ENCODE results near the gene TMEM163.

TMEM163 gene

GRCh38 chr2:134586326-134586965 lies 132.4 kb downstream of the TMEM163 start (continued):
- TF ChIP-seq TSHZ1 (tag by site-specific recombination; IDR thresholded peaks at IDR 0.05; ENCODE audit: borderline replicate concordance) (no peak), KLF8 (tag by site-specific recombination; IDR thresholded peaks at IDR 0.05) (no peak), ZNF169 (tag by site-specific recombination; IDR thresholded peaks at IDR 0.05) (no peak), SCRT2 (tag by site-specific recombination; IDR thresholded peaks at IDR 0.05) (no peak), ZNF768 (tag by site-specific recombination; IDR thresholded peaks at IDR 0.05) (no peak), KLF7 (tag by site-specific recombination; IDR thresholded peaks at IDR 0.05; ENCODE audit: borderline replicate concordance) (no peak), ZNF449 (tag by site-specific recombination; IDR thresholded peaks at IDR 0.05) (no peak), ZSCAN30 (tag by site-specific recombination; IDR thresholded peaks at IDR 0.05) (no peak)
- TF ChIP-seq, protein P1, sequence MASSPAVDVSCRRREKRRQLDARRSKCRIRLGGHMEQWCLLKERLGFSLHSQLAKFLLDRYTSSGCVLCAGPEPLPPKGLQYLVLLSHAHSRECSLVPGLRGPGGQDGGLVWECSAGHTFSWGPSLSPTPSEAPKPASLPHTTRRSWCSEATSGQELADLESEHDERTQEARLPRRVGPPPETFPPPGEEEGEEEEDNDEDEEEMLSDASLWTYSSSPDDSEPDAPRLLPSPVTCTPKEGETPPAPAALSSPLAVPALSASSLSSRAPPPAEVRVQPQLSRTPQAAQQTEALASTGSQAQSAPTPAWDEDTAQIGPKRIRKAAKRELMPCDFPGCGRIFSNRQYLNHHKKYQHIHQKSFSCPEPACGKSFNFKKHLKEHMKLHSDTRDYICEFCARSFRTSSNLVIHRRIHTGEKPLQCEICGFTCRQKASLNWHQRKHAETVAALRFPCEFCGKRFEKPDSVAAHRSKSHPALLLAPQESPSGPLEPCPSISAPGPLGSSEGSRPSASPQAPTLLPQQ (tag by site-specific recombination; IDR thresholded peaks at IDR 0.05), result no peak

DNA sequence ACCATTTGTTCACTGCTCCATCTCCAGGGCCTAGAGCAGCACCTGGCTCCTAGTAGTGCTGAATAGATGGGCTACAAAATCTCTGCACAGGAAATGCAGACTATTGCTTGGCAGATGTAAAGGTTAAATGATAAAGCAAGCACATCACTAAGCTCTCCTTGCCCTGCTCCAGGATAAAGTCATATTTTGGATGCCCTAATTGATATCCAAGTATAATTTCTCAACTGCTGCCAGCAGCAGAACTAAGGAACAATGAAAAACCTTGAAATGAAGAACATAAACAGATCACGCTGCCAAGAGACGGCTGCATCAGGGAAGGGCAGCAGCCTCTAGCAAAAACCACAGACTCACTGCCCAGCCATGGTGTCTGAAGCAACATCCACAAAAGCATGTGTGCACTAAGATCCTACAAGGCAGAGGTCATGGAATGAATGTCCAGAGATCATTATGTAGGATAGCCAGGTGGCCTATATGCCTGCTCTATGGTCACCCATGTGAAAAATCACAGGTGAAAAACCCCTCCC lies 134.7 kb downstream of the TMEM163 start:
- Histone ChIP-seq H3K4me3 (ENCODE audit: low read depth, low read length) (no peak overlapping the region), H3K36me3 (ENCODE audit: control insufficient read depth in 2 of 2, insufficient read depth in 1 of 2, low read length in 2 of 2) (no peaks in the 10 kb centered on the region), H3K4me1 (ENCODE audit: control insufficient read depth, insufficient read depth, low read length) (no peaks in the 10 kb centered on the region), H3K9me3 (ENCODE audit: control insufficient read depth, insufficient read depth, low read depth, low read length) (no peaks in the 10 kb centered on the region), H3K27ac (ENCODE audit: extremely low read depth, low read depth, low read length) (no peak overlapping the region)
- no peak for TF ChIP-seq ZNF776 (tag by site-specific recombination; IDR thresholded peaks at IDR 0.05; ENCODE audit: borderline replicate concordance)
- TF ChIP-seq ZBTB7A (tag by site-specific recombination; IDR thresholded peaks at IDR 0.05; ENCODE audit: low read depth), result no peak
- ChIA-PET POLR2A (no interaction called here), CTCF (no interaction called here)

DNA sequence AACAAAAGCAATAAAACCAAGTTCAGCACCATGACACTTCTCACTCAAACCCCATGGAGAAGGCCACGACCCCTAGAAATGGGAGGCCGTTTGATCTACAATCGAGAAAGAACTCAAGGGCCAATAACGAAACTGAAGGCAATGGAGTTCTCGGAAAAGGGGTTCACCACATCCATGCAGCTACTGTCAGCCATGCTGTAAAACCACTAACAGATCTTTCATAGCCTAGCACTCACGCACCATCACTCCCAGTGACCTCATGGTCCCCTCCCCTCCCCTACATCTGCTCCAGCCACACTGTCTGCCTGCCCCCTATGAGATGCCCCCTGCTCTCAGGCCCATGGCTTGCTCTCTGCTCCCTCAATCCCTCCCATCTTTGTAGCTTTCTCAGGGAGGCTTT lies 135.3 kb downstream of the TMEM163 start:
- Histone ChIP-seq H3K9me3 (ENCODE audit: control insufficient read depth, insufficient read depth, low read depth, low read length) (no peaks in the 10 kb centered on the region), H3K27ac (ENCODE audit: extremely low read depth, low read depth, low read length) (no peak overlapping the region), H3K4me3 (ENCODE audit: low read depth, low read length) (no peak overlapping the region), H3K36me3 (ENCODE audit: control insufficient read depth in 2 of 2, insufficient read depth in 1 of 2, low read length in 2 of 2) (no peaks in the 10 kb centered on the region), H3K4me1 (ENCODE audit: control insufficient read depth, insufficient read depth, low read length) (no peaks in the 10 kb centered on the region)
- ChIA-PET CTCF (no interaction called here), POLR2A (no interaction called here)
- TF ChIP-seq REPIN1 (tag by site-specific recombination; IDR thresholded peaks at IDR 0.05; ENCODE audit: low read depth), result no peak
- no peak for TF ChIP-seq GFI1B (tag by site-specific recombination; IDR thresholded peaks at IDR 0.05)

- POLR2A ChIA-PET, result no interaction called here
- Histone ChIP-seq H3K9me3 (ENCODE audit: control insufficient read depth, insufficient read depth, low read depth, low read length) (no peaks in the 10 kb centered on the region), H3K4me1 (ENCODE audit: control insufficient read depth, insufficient read depth, low read length) (no peaks in the 10 kb centered on the region), H3K27ac (ENCODE audit: extremely low read depth, low read depth, low read length) (no peak overlapping the region), H3K36me3 (ENCODE audit: control insufficient read depth in 2 of 2, insufficient read depth in 1 of 2, low read length in 2 of 2) (no peaks in the 10 kb centered on the region), H3K4me3 (ENCODE audit: low read depth, low read length) (no peak overlapping the region)
- CTCF ChIA-PET, result interaction anchor here (0.7 kb wide), 1 partner anchor 21 kb away, joined by 3 read pairs; no protein-coding TSS in a partner anchor
- TF ChIP-seq TCF7L2 (IDR thresholded peaks at IDR 0.05; ENCODE audit: borderline replicate concordance, low read depth, low read length) (no peak), ZNF776 (tag by site-specific recombination; IDR thresholded peaks at IDR 0.05; ENCODE audit: borderline replicate concordance) (no peak), ZNF221 (tag by site-specific recombination; IDR thresholded peaks at IDR 0.05; ENCODE audit: borderline replicate concordance) (no peak), TRIM28 (IDR thresholded peaks at IDR 0.05; ENCODE audit: borderline replicate concordance, low read length) (no peak), ZNF324 (tag by site-specific recombination; IDR thresholded peaks at IDR 0.05) (no peak), ZBTB21 (tag by site-specific recombination; IDR thresholded peaks at IDR 0.05) (no peak), ZNF623 (tag by site-specific recombination; IDR thresholded peaks at IDR 0.05) (no peak), ZNF677 (tag by site-specific recombination; IDR thresholded peaks at IDR 0.05) (no peak)
- TF ChIP-seq, protein P2, sequence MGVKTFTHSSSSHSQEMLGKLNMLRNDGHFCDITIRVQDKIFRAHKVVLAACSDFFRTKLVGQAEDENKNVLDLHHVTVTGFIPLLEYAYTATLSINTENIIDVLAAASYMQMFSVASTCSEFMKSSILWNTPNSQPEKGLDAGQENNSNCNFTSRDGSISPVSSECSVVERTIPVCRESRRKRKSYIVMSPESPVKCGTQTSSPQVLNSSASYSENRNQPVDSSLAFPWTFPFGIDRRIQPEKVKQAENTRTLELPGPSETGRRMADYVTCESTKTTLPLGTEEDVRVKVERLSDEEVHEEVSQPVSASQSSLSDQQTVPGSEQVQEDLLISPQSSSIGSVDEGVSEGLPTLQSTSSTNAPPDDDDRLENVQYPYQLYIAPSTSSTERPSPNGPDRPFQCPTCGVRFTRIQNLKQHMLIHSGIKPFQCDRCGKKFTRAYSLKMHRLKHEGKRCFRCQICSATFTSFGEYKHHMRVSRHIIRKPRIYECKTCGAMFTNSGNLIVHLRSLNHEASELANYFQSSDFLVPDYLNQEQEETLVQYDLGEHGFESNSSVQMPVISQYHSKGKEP (tag by site-specific recombination; IDR thresholded peaks at IDR 0.05), result no peak
Observed at GRCh38 chr2:134582547-134582899, 136.3 kb downstream of the TMEM163 start.
